H1 (cell line): ENCODE results near the gene MRAP. TPM values are rescaled to one million over a fixed set of nuclear protein-coding genes. Genes with fewer than 3 reads are reported as not detected.

ENCODE experiments used
- ATF3 ChIP-seq: IDR thresholded peaks from 2 replicates; pipeline ENCODE4 v1.6.1; 2011; ENCODE audit warnings: low read depth, mild to moderate bottlenecking, low read length; ENCODE audit not compliant: insufficient read depth
- CHD7 ChIP-seq: fragments of 300-600 bp; sonication (generic); IDR thresholded peaks from 2 replicates; pipeline ENCODE4 v1.7.1; 2012; ENCODE audit warnings: low read length, moderate library complexity, mild to moderate bottlenecking, inconsistent platforms; ENCODE audit not compliant: insufficient replicate concordance
- POLR2A ChIP-seq, 2 experiments: IDR thresholded peaks; 1 replicate in 1 of 2; 2 replicates in 1 of 2; pipeline ENCODE4 v1.6.1; 2011; ENCODE audit warnings: low read depth in 2 of 2, low read length in 2 of 2, mild to moderate bottlenecking in 2 of 2; ENCODE audit errors: control extremely low read depth in 1 of 2
- POU5F1 ChIP-seq: IDR thresholded peaks from 2 replicates; pipeline ENCODE4 v1.6.1; 2011; ENCODE audit warnings: low read depth, mild to moderate bottlenecking, low read length, moderate library complexity
- SIX5 ChIP-seq: IDR thresholded peaks from 2 replicates; pipeline ENCODE4 v1.6.1; 2011; ENCODE audit warnings: mild to moderate bottlenecking, low read depth, low read length
- SUZ12 ChIP-seq: fragments of 200-600 bp; sonication (generic); IDR thresholded peaks from 2 replicates; pipeline ENCODE4 v1.6.1; 2012; ENCODE audit warnings: mild to moderate bottlenecking, inconsistent platforms, low read length, moderate library complexity, mixed read lengths
- polyA plus RNA-seq, 7 experiments: library from polyadenylated mRNA; depleted of rRNA in 3 of 7; stranded (reverse) in 5 of 7; unstranded in 2 of 7; fragments of >200 nt in 5 of 7; fragments of 200-250 nt in 2 of 7; gene quantifications; 1 replicate in 5 of 7; 2 replicates in 1 of 7; 4 replicates in 1 of 7; pipeline versions ENCODE4 v1.2.1 to v1.2.3, GENCODE V29; 2011 to 2013; ENCODE audit warnings: missing spikeins in 2 of 7, mixed read lengths in 2 of 7
- total RNA-seq: library from RNA; stranded (reverse); fragmentation: NEBNext Ultra II Directional; extraction: Animal tissue kit (Norgen Biotek cat#: 25700); gene quantifications from 2 replicates; pipeline ENCODE4 v1.2.1, GENCODE V29; 2021

Gene MRAP
- total and polyA plus RNA-seq, 2 of the 8 experiments (the other 6 are each of a cell fraction or from before 2014, with no cell fraction given): not detected

GRCh38 chr21:32335601-32336575 lies 37.2 kb downstream of the MRAP start (continued):
- TF ChIP-seq CHD7 (no peak), POLR2A (IDR thresholded peaks at IDR 0.05; ENCODE audit: control extremely low read depth in 1 of 2, low read depth in 2 of 2, low read length in 2 of 2) (no peak), POU5F1 (no peak), SUZ12 (no peak), SIX5 (no peak), ATF3 (no peak)
- TF ChIP-seq, all 59 proteins: peak for 0
